ENCODE data around the gene TRABD.

DNA sequence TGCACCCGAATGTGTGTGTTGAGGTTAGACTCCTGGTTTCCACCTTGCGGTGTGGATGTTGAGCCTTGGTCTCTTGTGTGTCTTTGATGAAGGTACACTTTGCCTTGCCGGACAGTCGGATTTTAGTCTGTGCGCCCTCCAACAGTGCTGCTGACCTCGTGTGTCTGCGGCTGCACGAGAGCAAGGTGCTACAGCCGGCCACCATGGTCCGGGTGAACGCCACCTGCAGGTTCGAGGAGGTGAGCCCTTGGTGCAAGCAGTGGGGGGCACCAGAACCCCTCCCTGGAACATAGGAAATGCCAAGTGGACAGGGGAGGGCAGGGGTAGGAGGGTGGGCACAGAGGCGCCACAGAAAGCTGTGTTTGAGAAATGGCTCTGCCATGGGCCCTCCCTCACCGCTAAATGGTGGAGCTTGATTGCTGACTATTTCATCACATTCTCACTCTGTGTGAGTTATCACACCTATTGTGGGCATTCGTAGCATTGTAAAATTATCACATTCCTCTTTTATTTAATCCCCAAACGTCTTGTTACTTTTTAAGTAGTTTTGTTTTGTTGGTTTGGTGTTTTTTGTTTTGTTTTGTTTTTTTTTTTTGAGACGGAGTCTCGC, 41.6 kb upstream of the TRABD start:
- TF ChIP-seq GATA2 (IDR thresholded peaks at IDR 0.05; ENCODE audit: low read depth, low read length) (no peak), GATA3 (IDR thresholded peaks at IDR 0.05; ENCODE audit: low read depth, low read length) (no peak)

All from SH-SY5Y (cell line).